Liver (tissue), 9 donors: ENCODE measurements around the gene RFC3. TPM values are rescaled to one million over a fixed set of nuclear protein-coding genes. Genes with fewer than 3 reads are reported as not detected.

ENCODE experiments used
- DNase-seq: peaks from one replicate; pipeline ENCODE4 v3.0.0-alpha.2; 2017; ENCODE audit warnings: low spot score
- H3K27ac ChIP-seq, 2 donors: one replicate each; pipeline ENCODE4 v1.7.0; 2013; ENCODE audit warnings: inconsistent platforms in 2 of 2, low read length in 2 of 2, control low read depth in 1 of 2, low read depth in 1 of 2, mild to moderate bottlenecking in 1 of 2
- H3K27me3 ChIP-seq, 4 donors: one replicate each; pipeline versions ENCODE4 v1.6.1 to v1.7.0; 2013; ENCODE audit warnings: low read length in 3 of 4, inconsistent platforms in 1 of 4, mild to moderate bottlenecking in 1 of 4, moderate library complexity in 1 of 4; ENCODE audit not compliant: control insufficient read depth in 4 of 4, insufficient read depth in 4 of 4
- H3K36me3 ChIP-seq, 4 donors: one replicate each; pipeline versions ENCODE4 v1.6.1 to v1.7.0; 2013; ENCODE audit warnings: low read length in 3 of 4, mild to moderate bottlenecking in 3 of 4, low read depth in 1 of 4, moderate library complexity in 1 of 4; ENCODE audit not compliant: control insufficient read depth in 4 of 4, insufficient read depth in 3 of 4
- H3K4me1 ChIP-seq, 4 donors: one replicate each; pipeline versions ENCODE4 v1.6.1 to v1.7.0; 2013; ENCODE audit warnings: low read length in 3 of 4, mild to moderate bottlenecking in 3 of 4, moderate library complexity in 1 of 4; ENCODE audit not compliant: control insufficient read depth in 4 of 4, insufficient read depth in 4 of 4
- H3K4me3 ChIP-seq, 3 donors: one replicate each; pipeline versions ENCODE4 v1.6.1 to v1.7.0; 2013; ENCODE audit warnings: low read length in 3 of 3, control low read depth in 1 of 3, low read depth in 1 of 3, mild to moderate bottlenecking in 1 of 3
- H3K9ac ChIP-seq, 2 donors: one replicate each; pipeline ENCODE4 v1.7.0; 2013; ENCODE audit warnings: low read length in 2 of 2, mild to moderate bottlenecking in 2 of 2, moderate library complexity in 2 of 2, control low read depth in 1 of 2, low read depth in 1 of 2
- H3K9me3 ChIP-seq, 4 donors: one replicate each; pipeline versions ENCODE4 v1.6.1 to v1.7.0; 2013; ENCODE audit warnings: low read length in 3 of 4; ENCODE audit not compliant: control insufficient read depth in 4 of 4
- EGR1 ChIP-seq, 2 donors: IDR thresholded peaks; 2 replicates each; pipeline ENCODE4 v1.6.1; 2016 to 2018; ENCODE audit warnings: antibody characterized with exemption in 2 of 2, low read depth in 2 of 2
- FOXA1 ChIP-seq: IDR thresholded peaks from 2 replicates; pipeline ENCODE4 v1.6.1; 2016; ENCODE audit warnings: antibody characterized with exemption
- FOXA2 ChIP-seq: IDR thresholded peaks from 2 replicates; pipeline ENCODE4 v1.6.1; 2016; ENCODE audit warnings: antibody characterized with exemption
- GABPA ChIP-seq, 2 donors: IDR thresholded peaks in 1 of 2; conservative IDR thresholded peaks in 1 of 2; 2 replicates each; pipeline ENCODE4 v1.6.1; 2016; ENCODE audit warnings: antibody characterized with exemption in 2 of 2, mild to moderate bottlenecking in 1 of 2, moderate library complexity in 1 of 2
- HNF4A ChIP-seq, 2 donors: conservative IDR thresholded peaks; 2 replicates each; pipeline ENCODE4 v1.6.1; 2016; ENCODE audit warnings: antibody characterized with exemption in 2 of 2, mild to moderate bottlenecking in 2 of 2
- HNF4G ChIP-seq: IDR thresholded peaks from 2 replicates; pipeline ENCODE4 v1.6.1; 2016; ENCODE audit warnings: antibody characterized with exemption
- JUND ChIP-seq, 2 donors: IDR thresholded peaks; 2 replicates each; pipeline ENCODE4 v1.6.1; 2016; ENCODE audit warnings: antibody characterized with exemption in 2 of 2
- RAD21 ChIP-seq, 2 donors: IDR thresholded peaks; 2 replicates each; pipeline ENCODE4 v1.6.1; 2016; ENCODE audit warnings: antibody characterized with exemption in 2 of 2, mild to moderate bottlenecking in 2 of 2
- RXRA ChIP-seq, 2 donors: IDR thresholded peaks; 2 replicates each; pipeline ENCODE4 v1.6.1; 2017 to 2018; ENCODE audit warnings: antibody characterized with exemption in 2 of 2, mild to moderate bottlenecking in 1 of 2
- SP1 ChIP-seq: IDR thresholded peaks from 2 replicates; pipeline ENCODE4 v1.6.1; 2018; ENCODE audit warnings: antibody characterized with exemption, mild to moderate bottlenecking
- TAF1 ChIP-seq: conservative IDR thresholded peaks from 2 replicates; pipeline ENCODE4 v1.6.1; 2016; ENCODE audit warnings: antibody characterized with exemption, mild to moderate bottlenecking
- YY1 ChIP-seq: IDR thresholded peaks from 2 replicates; pipeline ENCODE4 v1.6.1; 2016; ENCODE audit warnings: antibody characterized with exemption, mild to moderate bottlenecking
- WGBS: extraction: QIAGEN DNeasy Blood & Tissue Kit; methylation state at CpG from one replicate; pipeline ENCODE4 v1.1.7; 2013; 5-methylcytosine and 5-hydroxymethylcytosine counted together
- polyA plus RNA-seq, 2 donors: library from polyadenylated mRNA; stranded (reverse) in 1 of 2; unstranded in 1 of 2; fragments of 200-250 nt in 1 of 2; fragments of >200 nt in 1 of 2; fragmentation: Nextera tagmentation in 1 of 2; extraction: Ambion mirVana in 1 of 2; gene quantifications; one replicate each; pipeline versions ENCODE4 v1.2.1 to v1.2.3, GENCODE V29; 2013 to 2015
- total RNA-seq, 2 donors: library from RNA; depleted of rRNA; stranded (reverse); fragments of >200 nt; gene quantifications; one replicate each; pipeline ENCODE4 v1.2.3, GENCODE V29; 2014
- TF ChIP-seq, protein P1 (sequence below): fragments of 150-350 bp; IDR thresholded peaks from 2 replicates; pipeline ENCODE4 v1.5.1; 2017; ENCODE audit warnings: improper control_type of control experiment, low read depth, low read length; ENCODE audit not compliant: missing input control
- TF ChIP-seq, protein P2 (sequence below): IDR thresholded peaks from 2 replicates; pipeline ENCODE4 v1.6.1; 2016; ENCODE audit warnings: antibody characterized with exemption
- TF ChIP-seq, protein P3 (sequence below): IDR thresholded peaks from 2 replicates; pipeline ENCODE4 v1.6.1; 2016; ENCODE audit warnings: antibody characterized with exemption
- TF ChIP-seq, protein P4 (sequence below): IDR thresholded peaks from 2 replicates; pipeline ENCODE4 v1.6.1; 2016; ENCODE audit warnings: antibody characterized with exemption
- TF ChIP-seq, protein P5 (sequence below): IDR thresholded peaks from 2 replicates; pipeline ENCODE4 v1.6.1; 2016; ENCODE audit warnings: antibody characterized with exemption, mild to moderate bottlenecking
- donor health status: healthy.
- donor health status: healthy.
- donor health status: healthy.
- donor health status: healthy.
- donor health status: healthy.

Gene RFC3
- total and polyA plus RNA-seq, 4 donors, result 1.9 to 19.1 (median 3.0) TPM

DNA sequence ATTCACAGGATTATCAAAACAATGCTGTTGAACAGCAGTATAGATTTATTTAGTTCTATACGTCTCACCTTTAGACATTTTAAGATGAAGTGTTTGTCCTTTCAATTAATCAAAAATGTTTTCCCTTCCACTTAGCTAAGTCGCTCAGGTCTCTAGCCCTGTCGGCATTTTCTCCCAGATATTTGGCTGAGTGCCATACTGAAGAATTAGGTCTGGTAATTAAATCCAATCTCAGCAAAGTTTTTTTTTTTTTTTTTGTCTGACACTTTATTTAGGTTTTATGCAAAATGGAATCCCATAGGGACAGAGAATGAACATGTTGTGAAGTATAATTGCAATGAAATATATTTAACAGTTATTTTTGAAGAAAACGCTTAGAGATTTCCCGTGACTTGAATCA, 44.1 kb downstream of the RFC3 start:
- no peaks in the 10 kb centered on the region for H3K27me3 ChIP-seq
- TF ChIP-seq EGR1 (IDR thresholded peaks at IDR 0.05; ENCODE audit: low read depth in 2 of 2) (no peak), RXRA (IDR thresholded peaks at IDR 0.05) (no peak), SP1 (no peak), RAD21 (IDR thresholded peaks at IDR 0.05) (no peak), FOXA2 (no peak), JUND (IDR thresholded peaks at IDR 0.05) (no peak), HNF4A (conservative IDR thresholded peaks at IDR 0.05) (no peak), TAF1 (no peak)
- TF ChIP-seq, protein P1, sequence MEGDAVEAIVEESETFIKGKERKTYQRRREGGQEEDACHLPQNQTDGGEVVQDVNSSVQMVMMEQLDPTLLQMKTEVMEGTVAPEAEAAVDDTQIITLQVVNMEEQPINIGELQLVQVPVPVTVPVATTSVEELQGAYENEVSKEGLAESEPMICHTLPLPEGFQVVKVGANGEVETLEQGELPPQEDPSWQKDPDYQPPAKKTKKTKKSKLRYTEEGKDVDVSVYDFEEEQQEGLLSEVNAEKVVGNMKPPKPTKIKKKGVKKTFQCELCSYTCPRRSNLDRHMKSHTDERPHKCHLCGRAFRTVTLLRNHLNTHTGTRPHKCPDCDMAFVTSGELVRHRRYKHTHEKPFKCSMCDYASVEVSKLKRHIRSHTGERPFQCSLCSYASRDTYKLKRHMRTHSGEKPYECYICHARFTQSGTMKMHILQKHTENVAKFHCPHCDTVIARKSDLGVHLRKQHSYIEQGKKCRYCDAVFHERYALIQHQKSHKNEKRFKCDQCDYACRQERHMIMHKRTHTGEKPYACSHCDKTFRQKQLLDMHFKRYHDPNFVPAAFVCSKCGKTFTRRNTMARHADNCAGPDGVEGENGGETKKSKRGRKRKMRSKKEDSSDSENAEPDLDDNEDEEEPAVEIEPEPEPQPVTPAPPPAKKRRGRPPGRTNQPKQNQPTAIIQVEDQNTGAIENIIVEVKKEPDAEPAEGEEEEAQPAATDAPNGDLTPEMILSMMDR, result no peak
- TF ChIP-seq, protein P2, sequence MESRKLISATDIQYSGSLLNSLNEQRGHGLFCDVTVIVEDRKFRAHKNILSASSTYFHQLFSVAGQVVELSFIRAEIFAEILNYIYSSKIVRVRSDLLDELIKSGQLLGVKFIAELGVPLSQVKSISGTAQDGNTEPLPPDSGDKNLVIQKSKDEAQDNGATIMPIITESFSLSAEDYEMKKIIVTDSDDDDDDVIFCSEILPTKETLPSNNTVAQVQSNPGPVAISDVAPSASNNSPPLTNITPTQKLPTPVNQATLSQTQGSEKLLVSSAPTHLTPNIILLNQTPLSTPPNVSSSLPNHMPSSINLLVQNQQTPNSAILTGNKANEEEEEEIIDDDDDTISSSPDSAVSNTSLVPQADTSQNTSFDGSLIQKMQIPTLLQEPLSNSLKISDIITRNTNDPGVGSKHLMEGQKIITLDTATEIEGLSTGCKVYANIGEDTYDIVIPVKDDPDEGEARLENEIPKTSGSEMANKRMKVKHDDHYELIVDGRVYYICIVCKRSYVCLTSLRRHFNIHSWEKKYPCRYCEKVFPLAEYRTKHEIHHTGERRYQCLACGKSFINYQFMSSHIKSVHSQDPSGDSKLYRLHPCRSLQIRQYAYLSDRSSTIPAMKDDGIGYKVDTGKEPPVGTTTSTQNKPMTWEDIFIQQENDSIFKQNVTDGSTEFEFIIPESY, result no peak
- TF ChIP-seq, protein P3, sequence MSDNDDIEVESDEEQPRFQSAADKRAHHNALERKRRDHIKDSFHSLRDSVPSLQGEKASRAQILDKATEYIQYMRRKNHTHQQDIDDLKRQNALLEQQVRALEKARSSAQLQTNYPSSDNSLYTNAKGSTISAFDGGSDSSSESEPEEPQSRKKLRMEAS, result no peak
- no peaks in the 10 kb centered on the region for H3K4me1 ChIP-seq
- WGBS, result 85% methylated on average over 5 of the region's 5 CpGs
- no peak overlapping the region for H3K4me3 ChIP-seq
- H3K27ac ChIP-seq, result no peak overlapping the region
- no peaks in the 10 kb centered on the region for H3K9me3 ChIP-seq
- no peaks in the 10 kb centered on the region for H3K36me3 ChIP-seq
- no peak for DNase-seq
- no peak overlapping the region for H3K9ac ChIP-seq

DNA sequence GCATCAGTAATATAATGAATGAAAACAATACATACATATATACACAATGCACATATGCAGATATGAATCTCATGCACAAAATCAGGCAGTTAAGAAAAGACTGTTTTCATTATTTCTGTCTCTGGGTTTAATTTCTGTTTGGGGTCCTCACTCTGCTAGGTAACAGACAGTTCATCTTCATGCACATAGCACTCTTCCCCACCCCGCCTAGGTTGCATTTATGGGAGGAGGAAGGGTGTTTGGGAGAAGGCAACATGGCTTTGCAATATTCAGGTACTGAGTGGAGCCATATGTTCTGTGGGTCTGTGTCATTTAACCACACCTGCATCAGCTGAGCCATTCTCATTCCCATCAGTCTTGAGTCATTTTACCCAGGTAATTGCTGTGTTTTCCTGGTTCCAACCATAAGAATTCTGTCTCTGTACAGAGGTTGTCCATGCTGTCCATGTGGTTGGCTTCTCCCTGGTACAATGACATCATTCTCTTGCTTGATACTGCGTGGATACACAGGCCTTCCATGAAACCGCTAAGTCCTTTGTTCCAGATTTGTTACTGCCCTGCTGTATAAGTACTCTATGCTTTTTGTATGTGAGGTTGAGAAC, 45.3 kb downstream of the RFC3 start:
- no peaks in the 10 kb centered on the region for H3K9me3 ChIP-seq
- no peak overlapping the region for H3K4me3 ChIP-seq
- 65% methylated on average over 3 of the region's 3 CpGs for WGBS
- DNase-seq, result no peak
- TF ChIP-seq, protein P4, sequence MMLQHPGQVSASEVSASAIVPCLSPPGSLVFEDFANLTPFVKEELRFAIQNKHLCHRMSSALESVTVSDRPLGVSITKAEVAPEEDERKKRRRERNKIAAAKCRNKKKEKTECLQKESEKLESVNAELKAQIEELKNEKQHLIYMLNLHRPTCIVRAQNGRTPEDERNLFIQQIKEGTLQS, result no peak
- TF ChIP-seq RXRA (IDR thresholded peaks at IDR 0.05), result no peak
- TF ChIP-seq, protein P3, result no peak
- TF ChIP-seq GABPA (IDR thresholded peaks at IDR 0.05 in 1 of 2, conservative IDR thresholded peaks at IDR 0.05 in 1 of 2), result no peak
- TF ChIP-seq JUND (IDR thresholded peaks at IDR 0.05), result no peak
- TF ChIP-seq HNF4G, result no peak
- TF ChIP-seq EGR1 (IDR thresholded peaks at IDR 0.05; ENCODE audit: low read depth in 2 of 2), result no peak
- TF ChIP-seq YY1, result no peak
- TF ChIP-seq, protein P1, result no peak
- TF ChIP-seq SP1, result no peak
- TF ChIP-seq, protein P2, result no peak
- no peak for TF ChIP-seq FOXA1
- TF ChIP-seq, protein P5, sequence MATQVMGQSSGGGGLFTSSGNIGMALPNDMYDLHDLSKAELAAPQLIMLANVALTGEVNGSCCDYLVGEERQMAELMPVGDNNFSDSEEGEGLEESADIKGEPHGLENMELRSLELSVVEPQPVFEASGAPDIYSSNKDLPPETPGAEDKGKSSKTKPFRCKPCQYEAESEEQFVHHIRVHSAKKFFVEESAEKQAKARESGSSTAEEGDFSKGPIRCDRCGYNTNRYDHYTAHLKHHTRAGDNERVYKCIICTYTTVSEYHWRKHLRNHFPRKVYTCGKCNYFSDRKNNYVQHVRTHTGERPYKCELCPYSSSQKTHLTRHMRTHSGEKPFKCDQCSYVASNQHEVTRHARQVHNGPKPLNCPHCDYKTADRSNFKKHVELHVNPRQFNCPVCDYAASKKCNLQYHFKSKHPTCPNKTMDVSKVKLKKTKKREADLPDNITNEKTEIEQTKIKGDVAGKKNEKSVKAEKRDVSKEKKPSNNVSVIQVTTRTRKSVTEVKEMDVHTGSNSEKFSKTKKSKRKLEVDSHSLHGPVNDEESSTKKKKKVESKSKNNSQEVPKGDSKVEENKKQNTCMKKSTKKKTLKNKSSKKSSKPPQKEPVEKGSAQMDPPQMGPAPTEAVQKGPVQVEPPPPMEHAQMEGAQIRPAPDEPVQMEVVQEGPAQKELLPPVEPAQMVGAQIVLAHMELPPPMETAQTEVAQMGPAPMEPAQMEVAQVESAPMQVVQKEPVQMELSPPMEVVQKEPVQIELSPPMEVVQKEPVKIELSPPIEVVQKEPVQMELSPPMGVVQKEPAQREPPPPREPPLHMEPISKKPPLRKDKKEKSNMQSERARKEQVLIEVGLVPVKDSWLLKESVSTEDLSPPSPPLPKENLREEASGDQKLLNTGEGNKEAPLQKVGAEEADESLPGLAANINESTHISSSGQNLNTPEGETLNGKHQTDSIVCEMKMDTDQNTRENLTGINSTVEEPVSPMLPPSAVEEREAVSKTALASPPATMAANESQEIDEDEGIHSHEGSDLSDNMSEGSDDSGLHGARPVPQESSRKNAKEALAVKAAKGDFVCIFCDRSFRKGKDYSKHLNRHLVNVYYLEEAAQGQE, result no peak
- no peak for TF ChIP-seq RAD21 (IDR thresholded peaks at IDR 0.05)
- TF ChIP-seq TAF1, result no peak
- H3K27ac ChIP-seq, result no peak overlapping the region
- no peaks in the 10 kb centered on the region for H3K4me1 ChIP-seq
- no peak overlapping the region for H3K9ac ChIP-seq
- no peaks in the 10 kb centered on the region for H3K36me3 ChIP-seq
- no peaks in the 10 kb centered on the region for H3K27me3 ChIP-seq
